HG03469 (cell line): Measurements from ENCODE around the gene ARSB.
"Not testable (repeated sequence)": the region's sequence is repeated elsewhere in the genome, so short reads cannot be mapped to it uniquely, and the experiment has no call there.

Experiments
- ATAC-seq: cut with Tn5 transposase; IDR thresholded peaks from one replicate; pipeline ENCODE4 v1.9.1; 2021; ENCODE audit warnings: mild to moderate bottlenecking, moderate library complexity, moderate number of reproducible peaks; ENCODE audit not compliant: unreplicated experiment

Gene ARSB

DNA sequence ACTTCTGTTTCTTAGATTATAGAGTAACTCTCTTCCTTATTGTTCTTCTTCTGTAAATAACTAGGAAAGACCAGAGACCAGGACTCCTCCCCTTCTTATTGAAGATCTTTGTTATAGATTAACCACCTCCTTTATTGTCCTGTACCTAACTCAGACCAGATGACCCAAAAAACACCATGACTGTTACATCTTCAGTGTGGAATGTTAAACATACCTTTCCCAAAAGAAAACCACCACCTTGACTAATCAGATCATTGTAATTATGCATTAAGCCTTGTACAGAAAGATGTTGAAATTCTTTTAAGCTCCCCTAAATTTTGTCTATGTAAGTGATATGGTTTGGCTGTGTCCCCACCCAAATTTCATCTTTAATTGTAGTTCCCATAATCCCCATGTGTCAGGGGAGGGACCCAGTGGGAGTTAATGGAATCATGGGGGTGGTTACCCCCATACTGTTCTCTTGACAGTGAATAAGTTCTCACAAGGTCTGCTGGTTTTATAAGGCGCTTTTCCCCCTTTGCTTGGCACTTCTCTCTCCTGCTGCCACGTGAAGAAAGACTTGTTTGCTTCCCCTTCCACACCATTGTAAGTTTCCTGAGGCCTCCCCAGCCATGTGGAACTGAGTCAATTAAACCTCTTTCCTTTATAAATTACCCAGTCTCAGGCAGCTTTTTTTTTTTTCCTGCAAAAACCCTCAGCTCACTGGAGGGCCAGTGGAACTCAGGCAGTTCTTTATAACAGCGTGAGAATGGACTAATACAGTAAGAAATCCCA is 26.3 kb downstream of the ARSB start:
- no peak for ATAC-seq

DNA sequence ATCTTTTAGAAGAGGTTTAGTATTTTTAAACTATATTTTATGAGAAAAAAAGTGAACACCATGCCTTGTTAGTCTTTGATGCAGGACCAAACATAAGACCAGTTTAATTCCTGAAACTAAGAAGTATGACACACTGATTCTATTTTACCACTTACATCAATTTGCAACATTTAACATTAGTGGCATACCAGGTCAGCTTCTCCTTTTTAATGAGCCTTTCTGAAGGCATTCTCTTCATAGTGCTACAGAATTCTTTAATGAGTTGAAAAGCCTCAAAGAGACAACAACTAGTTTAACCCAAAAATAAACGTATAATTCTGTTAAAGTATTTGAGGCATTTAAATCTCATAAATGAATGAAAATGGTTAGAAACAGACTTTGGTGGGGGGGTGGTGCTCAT is 28.2 kb downstream of the ARSB start:
- ATAC-seq, result no peak

DNA sequence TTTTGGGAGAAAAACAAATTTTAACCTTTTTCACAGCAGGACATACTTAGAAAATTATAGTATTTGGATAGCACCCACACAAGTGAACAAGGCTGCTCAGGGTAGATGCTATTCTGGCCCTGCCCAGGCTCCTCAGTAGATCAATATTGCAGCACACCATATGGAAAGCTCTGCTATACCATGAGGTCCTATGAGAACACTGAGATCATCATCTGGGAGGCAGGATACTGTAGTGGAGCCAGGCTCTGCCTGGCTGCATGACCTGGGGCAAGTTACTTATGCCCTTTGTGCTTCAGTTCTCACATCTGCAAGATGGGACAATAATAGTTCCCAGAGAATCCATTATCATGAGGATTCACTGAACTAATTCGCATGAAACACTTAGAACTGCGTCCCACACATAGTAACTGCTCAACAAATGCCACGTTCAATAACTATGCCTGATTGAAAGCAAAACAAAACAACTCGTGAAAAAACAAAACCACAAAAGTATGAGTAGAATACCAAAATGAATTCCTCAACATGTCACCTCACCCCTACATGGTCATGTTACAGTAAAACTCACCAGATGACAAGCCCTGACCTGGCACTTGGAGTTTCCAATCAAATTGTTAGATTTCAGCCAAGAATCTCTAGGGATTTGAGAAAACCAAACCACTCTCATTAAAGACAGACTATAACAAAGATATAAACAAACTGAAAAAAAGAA is 31.9 kb downstream of the ARSB start:
- no peak for ATAC-seq

DNA sequence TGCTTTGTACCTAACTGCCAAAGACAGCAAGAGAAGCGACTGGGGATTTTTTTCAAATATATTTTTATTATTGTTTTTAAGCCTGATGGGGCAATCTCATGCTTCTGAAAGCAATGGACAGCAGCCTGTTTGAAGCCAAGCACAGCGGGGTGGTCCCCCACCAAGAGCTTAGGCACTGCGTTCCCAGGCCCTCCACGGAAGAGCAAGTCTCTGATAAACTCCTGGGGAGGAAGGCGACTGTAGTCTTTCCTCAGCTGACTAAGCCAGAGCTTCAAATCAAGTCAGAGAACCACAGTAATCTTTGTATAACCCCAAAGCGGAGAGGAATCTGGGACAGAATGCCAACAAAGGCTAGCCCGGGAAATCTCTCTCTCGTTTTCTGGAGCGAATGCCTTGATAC is 54.4 kb downstream of the ARSB start:
- ATAC-seq, result no peak

DNA sequence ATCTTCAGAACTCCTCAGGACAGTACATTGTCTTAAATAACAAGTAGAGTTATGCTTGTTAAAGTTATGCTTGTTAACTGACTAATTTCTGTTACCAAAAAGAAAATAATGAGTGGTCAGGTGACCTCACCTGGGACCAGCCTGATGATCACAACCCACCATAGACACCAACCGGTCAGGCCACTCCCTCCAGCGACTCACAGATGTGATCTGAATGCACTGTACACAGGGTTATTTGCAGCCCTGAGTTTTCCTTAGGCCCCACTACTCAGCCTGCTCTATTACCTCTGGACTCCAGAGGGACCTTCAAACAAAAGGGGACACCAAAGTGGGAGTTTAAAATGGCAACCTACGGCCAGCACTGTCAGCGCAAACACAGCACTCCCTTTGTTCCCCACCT is 55.3 kb downstream of the ARSB start:
- ATAC-seq, result no peak

DNA sequence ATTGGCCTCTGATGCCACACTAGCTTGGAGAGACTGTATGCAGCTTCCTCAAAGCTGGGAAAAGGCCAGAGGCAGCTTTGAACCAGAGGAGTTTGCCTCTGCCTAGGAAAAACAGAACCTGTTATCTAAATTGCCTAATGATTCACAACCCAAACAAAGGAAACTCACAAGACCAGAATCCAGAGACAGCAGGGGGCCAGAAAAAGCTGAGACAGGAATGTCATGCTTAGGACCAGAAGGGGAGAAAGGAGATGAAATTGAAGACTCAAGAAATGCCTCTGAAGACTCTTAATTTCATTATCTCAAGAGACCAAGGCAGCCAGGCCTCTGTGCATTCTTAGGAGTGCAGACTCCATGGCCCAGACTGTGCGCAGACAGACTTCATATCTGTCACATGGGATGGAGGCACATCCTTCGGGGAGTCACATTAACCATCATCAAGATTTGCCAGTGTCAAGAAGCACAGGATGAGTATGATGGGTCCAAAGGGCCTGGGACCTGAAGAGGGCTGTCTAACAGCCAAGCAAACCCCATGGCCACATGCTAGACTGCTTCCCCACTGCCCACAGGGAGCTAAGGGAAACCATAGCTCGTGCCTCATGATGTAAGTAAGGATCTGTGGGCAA is 57.3 kb downstream of the ARSB start:
- ATAC-seq, result no peak

DNA sequence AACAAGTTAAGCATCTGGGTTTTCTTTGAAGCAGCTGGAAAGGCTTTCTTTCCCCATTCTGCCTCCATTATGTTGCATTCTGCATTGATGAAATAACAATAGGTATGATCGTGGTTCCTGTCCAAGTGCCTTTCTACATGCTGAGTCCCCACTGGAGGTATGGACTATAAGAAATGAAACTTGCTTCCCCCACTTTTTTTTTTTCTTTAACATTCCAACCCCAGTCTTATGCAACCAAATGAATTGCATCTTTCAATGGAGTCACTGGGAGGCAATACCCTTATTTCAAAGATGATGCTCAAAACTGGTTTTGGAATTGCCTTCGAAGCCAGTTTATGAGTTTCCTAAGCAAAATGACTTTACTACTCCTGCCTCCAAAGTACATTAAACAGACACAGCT is 58.9 kb downstream of the ARSB start:
- ATAC-seq, result no peak

DNA sequence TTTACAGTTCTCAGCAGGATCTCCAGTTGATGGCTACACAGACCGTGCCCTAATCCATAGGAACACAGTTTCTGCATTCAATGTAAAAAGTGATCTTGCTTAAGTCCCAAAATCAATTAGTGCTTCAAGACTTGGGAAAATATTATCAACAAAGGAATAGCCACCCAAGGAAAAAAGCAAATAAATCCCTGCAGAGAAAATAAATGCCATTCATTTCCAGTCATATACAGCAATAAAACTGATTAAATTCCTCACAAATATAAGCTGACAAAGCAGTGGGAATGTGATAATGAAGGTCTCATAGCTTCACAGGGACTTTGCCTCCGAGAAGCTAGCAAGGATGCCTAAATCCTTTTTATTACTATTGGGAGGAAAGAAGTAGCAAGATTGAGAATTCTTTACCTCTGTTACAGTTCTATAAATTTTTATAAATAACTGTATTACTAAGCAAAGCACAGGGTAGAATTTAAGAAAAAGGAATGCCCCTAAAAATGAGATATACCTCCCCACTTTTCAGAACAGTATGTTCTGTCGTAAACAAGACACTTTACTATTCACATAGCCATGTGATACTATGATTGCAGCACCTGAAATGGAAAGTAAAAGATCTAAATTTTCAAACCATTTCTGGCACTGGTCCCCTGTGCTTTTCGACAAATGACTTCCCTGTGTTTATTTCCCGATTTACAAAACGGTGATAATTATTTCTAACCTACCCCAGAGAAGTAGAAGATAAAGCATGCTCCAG is 59.8 kb downstream of the ARSB start:
- no peak for ATAC-seq

DNA sequence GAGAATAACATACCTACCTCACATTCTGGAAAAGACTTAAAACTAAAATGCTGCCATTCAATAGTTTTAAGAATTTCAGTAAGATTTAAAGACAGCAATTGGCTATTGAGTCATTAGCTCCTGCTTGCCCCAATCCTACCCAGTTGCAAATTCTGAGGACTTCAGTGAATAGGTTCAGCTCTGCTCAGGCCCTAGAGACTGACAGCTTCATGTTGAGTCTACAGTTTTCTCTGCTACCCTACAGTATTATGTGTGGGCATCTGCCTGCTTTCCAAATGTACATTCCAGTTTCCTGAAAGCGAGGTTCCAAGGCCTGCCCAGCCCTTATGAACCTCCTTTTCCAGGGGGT is 61.5 kb downstream of the ARSB start:
- ATAC-seq, result no peak

DNA sequence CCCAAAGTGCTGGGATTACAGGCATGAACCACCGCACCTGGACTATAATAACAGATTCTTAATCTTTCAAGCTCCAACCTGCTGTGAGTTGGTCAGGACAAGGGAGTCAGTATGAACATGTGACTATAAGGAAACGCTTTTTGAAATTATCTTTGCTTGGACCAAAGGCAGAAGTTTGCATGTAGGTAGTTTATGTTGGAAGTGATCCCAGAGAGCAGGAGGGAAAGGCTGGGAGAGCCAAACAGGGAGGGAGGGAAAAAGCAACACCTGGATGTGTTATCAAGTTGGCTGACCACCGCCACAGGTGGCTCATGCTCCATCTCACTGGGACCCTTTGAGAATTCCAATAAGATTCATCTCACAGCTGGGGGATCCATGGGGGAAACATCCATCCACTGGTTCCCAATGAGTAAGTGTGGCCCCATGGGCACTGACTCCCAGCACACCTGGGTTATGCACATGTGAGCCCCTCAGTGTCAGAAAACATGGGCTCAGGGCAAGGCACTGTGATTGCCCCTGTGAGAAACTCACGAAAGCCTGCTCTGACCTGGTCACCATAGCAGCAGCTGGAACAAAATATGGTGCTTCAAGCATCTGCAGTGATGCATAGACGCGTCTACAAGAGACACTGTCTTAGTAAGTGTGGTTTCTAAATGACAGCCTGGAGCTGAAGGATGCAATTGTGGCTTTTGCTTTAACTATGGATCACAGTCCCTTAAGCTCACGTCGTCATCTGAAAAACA is 62.1 kb downstream of the ARSB start:
- peak; percentile 56 for ATAC-seq

DNA sequence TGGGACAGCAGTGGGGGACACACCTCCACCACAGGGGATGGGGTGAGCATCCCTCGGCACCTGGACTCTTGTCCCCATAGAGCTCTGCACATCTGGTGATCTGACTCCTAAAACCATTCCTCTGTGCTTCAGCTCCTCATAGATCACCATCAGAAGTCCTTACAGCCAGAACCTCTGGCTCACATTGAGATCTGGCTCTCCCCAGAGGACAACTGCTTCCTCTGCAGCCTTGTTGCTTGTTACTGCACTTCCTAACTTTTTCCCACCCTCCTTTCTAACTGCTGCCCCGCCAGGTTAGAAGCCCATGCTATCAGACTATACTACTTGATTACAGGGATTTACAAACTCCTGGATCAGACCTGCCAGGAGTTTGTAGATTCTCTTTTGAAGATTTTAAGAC is 64.5 kb downstream of the ARSB start:
- ATAC-seq, result no peak

DNA sequence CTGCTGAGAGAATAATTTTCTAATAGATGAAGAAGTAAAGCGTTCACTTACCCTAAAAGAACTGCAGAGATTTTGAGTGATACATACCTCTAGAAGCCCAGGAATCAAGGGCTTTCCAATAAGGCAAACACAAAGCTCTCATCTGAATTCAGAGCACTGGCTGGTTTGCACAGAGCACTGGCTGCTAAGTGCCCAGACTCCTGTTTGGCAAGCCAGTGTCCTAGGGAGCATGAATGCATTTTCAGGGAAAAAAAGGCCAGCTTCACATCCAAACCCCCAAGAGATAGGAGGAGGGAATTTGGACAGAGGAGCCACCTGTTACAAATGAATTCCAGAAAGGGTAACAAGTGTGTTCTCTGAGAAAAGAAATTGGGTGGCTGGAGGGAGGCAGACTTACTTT is 65.3 kb downstream of the ARSB start:
- ATAC-seq, result no peak

DNA sequence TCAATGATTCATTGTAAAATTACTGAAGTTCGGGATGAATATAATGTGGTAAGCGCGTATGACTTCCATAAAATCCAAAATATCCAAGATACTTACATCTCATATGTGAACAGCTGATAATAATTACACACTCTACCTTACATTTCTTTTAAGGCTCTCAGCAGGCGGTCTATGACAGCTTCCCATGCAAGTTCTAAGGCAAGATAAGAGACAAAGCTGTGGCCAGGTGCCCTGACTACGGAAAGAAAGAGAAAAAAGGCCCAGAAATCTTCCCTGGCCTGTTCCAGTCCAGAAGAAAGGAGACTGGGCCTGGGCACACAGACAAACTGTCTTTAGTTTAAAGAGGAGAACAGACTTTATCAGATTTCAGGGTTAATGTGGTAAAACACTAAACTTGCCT is 69.1 kb downstream of the ARSB start:
- no peak for ATAC-seq

DNA sequence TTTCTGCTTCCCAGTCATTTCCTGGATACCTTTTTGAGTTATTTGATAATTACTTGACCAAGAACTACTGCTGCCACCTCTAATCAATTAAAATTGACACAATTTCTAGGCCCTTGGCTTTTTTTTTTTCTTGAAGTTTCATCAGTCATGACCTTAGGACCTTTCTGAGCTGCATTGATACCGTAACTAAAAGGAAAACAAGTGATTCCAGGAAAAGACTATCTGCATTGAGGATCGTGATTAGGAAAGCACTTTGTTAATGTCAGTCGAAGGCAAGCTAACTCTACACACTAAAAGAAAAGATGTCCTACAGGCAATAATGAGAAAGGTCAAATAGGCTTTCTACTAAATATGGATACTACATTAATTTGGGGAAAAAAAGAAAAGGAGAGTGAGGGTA is 69.9 kb downstream of the ARSB start:
- ATAC-seq, result no peak

DNA sequence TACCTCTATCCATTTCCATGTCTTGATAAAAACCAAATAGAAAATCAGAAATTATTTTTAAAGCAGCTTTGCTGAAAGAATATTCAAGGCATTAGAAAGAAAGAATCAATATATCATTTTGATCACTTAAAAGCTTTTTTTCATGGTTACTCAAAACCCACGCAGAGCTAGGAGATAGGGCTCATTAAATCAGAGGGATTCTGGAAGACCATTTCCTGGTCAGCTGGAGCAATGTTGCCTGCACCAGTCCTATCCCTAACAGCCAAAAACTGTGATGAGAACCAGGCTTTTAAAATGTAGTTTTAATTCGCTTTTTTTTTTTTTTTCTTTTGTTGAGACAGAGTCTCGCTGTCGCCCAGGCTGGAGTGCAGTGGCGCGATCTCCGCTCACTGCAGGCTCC is 72.3 kb downstream of the ARSB start:
- no peak for ATAC-seq

DNA sequence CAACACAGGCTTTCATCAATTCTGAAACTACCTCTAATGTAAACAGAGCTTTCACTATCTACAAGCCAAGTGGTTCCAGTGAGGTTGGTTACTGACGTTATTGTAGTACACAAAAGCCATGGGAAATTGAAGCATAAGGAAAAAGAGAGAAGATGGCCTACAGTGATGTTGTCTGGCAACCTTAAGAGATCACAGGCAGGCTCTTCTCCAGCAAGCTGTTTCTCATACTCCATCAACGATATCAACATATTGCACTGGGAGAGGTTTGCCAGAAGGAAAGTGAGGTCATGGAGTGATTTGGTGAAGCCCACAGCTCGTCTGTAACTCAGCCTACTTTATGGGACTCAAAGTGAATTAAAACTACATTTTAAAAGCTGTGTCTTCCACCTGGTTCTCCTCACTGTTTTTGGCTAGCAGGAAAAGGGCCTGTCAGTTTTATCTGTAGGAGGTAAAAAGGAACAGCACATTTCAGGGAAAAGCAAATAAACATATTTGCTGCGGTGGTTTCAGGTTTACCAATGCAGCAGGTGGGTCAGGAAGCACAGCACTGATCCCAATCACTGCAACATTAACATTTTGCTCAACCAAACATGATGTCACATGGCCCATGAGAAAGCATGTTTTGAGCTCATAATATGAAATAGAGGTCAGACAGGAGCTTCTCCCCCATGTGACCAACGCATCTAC is 72.9 kb downstream of the ARSB start:
- no peak for ATAC-seq

DNA sequence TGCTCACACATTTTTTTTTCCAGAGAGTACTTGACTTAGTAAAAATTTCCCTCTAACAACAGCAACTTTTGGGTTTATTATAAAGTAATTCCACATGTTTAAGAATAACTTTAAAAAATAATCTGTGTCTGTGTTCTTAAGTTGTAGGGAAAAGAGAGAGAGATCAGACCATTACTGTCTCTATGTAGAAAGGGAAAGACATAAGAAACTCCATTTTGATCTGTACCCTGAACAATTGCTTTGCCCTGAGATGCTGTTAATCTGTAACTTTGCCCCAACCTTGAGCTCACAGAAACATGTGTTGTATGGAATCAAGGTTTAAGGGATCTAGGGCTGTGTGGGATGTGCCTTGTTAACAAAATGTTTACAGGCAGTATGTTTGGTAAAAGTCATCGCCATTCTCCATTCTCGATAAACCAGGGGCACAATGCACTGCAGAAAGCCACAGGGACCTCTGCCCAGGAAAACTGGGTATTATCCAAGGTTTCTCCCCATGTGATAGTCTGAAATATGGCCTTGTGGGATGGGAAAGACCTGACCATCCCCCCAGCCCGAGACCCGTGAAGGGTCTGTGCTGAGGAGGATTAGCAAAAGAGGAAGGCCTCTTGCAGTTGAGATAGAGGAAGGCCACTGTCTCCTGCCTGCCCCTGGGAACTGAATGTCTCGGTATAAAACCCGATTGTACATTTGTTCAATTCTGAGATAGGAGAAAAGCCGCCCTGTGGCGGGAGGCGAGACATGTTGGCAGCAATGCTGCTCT is 75.7 kb downstream of the ARSB start:
- not testable (repeated sequence) for ATAC-seq

DNA sequence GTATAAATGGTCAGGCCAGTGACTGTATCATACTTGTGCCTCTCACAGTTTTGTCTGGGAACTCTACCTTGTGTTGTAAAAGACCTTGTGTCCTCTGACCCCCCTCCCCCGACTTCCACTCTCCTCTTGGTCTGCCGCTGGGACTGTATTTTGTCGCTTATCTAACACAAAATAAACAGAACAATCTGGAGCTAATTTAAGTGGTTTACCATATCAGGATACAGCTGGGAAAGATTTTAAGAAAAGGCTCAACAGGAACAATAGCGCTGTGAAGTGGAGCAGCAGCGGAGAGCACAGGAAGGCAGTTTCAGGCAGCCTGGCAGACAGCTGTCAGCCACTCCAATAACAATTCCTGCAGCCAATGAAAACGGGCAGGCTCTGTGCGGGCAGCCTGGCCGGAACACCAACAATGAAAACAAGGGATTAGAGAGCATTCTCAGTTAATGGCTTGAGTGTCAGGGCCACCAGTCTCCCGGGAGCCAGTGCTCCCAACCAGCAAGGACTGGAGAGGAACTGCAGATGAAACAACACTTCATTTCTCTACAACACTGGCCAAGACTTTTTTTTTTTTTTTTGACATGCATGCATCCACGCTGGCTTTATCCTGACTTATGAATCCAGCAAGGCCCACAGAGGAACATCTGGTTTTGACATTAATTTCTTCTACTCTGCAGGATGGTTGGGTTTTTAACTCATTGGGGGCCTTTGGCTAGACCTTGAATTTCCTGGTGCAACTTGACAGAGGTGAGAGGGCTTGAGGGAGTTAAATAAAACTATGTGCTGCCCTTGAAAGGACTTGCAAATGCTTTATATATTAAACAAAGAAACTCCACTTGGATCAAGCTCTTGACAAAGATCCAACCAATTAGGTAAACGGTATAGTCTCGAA is 76.7 kb downstream of the ARSB start:
- ATAC-seq, result no peak
